Glutamatergic neuron (in vitro differentiated cells): ENCODE data around the gene EZH2. TPM values are rescaled to one million over a fixed set of nuclear protein-coding genes. Genes with fewer than 3 reads are reported as not detected.
A peak's percentile ranks its signal among the peaks of the same experiment; 100 is the strongest.

ENCODE experiments used
- DNase-seq: peaks from one replicate; pipeline ENCODE4 v3.0.0; 2022
- H3K27ac Mint-ChIP-seq: one replicate; pipeline ENCODE4 v1.8.0; 2020; ENCODE audit warnings: mild to moderate bottlenecking, mixed read lengths, inconsistent platforms; ENCODE audit not compliant: unreplicated experiment
- H3K27me3 Mint-ChIP-seq: one replicate; pipeline ENCODE4 v1.8.0; 2020; ENCODE audit warnings: mild to moderate bottlenecking, moderate library complexity, mixed read lengths, inconsistent platforms; ENCODE audit not compliant: unreplicated experiment
- H3K36me3 Mint-ChIP-seq: one replicate; pipeline ENCODE4 v1.8.0; 2020; ENCODE audit warnings: mild to moderate bottlenecking, mixed read lengths, inconsistent platforms; ENCODE audit not compliant: unreplicated experiment
- H3K4me1 Mint-ChIP-seq: one replicate; pipeline ENCODE4 v1.8.0; 2020; ENCODE audit warnings: mild to moderate bottlenecking, low read depth, mixed read lengths, inconsistent platforms; ENCODE audit not compliant: unreplicated experiment
- H3K4me3 Mint-ChIP-seq: one replicate; pipeline ENCODE4 v1.8.0; 2020; ENCODE audit warnings: mild to moderate bottlenecking, mixed read lengths, inconsistent platforms; ENCODE audit not compliant: unreplicated experiment
- H3K9me3 Mint-ChIP-seq: one replicate; pipeline ENCODE4 v1.8.0; 2020; ENCODE audit warnings: mild to moderate bottlenecking, moderate library complexity, mixed read lengths, inconsistent platforms; ENCODE audit not compliant: unreplicated experiment
- total RNA-seq: library from RNA; stranded (reverse); fragmentation: NEBNext Ultra II Directional; extraction: Animal tissue kit (Norgen Biotek cat#: 25700); gene quantifications from one replicate; pipeline ENCODE4 v1.2.1, GENCODE V29; 2021; ENCODE audit not compliant: unreplicated experiment
- TF ChIP-seq, protein P1 (sequence below): fragments of 200-600 bp; sonication (generic); IDR thresholded peaks from one replicate; pipeline ENCODE4 v1.5.0; 2021; ENCODE audit not compliant: partially characterized antibody, unreplicated experiment

The EZH2 gene
- total RNA-seq, 1 donor from 2014 or later, result 314 TPM

DNA sequence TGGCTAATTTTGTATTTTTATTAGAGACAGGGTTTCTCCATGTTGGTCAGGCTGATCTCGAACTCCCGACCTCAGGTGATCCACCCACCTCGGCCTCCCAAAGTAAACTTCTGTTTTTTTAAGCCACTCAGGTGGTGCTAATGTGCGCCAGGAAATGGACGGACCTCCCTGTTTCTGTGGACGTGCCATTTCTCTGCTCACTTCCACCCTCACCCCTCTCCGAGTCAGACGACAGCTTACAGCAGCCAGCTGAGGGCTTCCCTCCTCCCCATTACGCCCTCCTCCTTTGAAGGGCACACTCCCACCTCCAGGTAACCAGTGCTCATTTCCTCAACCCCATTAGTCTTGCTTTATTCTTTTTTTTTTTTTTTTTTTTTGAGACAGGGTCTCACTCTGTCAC, 41.7 kb upstream of the EZH2 start:
- TF ChIP-seq, protein P1, sequence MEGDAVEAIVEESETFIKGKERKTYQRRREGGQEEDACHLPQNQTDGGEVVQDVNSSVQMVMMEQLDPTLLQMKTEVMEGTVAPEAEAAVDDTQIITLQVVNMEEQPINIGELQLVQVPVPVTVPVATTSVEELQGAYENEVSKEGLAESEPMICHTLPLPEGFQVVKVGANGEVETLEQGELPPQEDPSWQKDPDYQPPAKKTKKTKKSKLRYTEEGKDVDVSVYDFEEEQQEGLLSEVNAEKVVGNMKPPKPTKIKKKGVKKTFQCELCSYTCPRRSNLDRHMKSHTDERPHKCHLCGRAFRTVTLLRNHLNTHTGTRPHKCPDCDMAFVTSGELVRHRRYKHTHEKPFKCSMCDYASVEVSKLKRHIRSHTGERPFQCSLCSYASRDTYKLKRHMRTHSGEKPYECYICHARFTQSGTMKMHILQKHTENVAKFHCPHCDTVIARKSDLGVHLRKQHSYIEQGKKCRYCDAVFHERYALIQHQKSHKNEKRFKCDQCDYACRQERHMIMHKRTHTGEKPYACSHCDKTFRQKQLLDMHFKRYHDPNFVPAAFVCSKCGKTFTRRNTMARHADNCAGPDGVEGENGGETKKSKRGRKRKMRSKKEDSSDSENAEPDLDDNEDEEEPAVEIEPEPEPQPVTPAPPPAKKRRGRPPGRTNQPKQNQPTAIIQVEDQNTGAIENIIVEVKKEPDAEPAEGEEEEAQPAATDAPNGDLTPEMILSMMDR, result no peak
- Mint-ChIP-seq H3K4me1 (peaks cover 43% of the 10 kb centered on the region), H3K9me3 (peaks cover 13% of the 10 kb centered on the region), H3K27me3 (peaks cover 11% of the 10 kb centered on the region), H3K27ac (peak overlapping the region; percentile 87), H3K36me3 (peaks cover 8% of the 10 kb centered on the region), H3K4me3 (peak overlapping the region; percentile 16)
- no peak for DNase-seq

DNA sequence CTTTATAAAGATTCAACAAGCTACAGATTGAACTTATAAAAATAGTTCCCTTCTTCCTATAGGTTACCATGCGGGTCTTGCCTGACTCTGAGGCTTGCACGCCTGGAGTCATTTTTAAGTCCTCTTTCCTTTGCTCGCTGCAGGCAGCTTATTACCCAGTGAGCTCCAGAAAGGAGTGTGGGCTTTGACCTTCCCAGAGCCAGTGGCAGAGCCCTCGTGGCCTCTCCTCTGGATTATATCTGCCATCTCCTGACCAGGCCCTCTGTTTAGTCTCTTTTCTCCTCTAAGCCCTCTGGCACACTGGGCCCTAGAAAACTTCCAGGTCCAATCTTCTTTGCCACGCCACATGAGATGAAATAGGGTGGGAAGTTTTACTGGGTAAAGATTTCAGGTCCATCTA, 39.9 kb upstream of the EZH2 start:
- H3K9me3 Mint-ChIP-seq, result peaks cover 13% of the 10 kb centered on the region
- TF ChIP-seq, protein P1, result no peak
- H3K27me3 Mint-ChIP-seq, result peaks cover 11% of the 10 kb centered on the region
- no peak overlapping the region for H3K4me3 Mint-ChIP-seq
- peaks cover 8% of the 10 kb centered on the region for H3K36me3 Mint-ChIP-seq
- no peak for DNase-seq
- H3K4me1 Mint-ChIP-seq, result peaks cover 44% of the 10 kb centered on the region
- no peak overlapping the region for H3K27ac Mint-ChIP-seq

DNA sequence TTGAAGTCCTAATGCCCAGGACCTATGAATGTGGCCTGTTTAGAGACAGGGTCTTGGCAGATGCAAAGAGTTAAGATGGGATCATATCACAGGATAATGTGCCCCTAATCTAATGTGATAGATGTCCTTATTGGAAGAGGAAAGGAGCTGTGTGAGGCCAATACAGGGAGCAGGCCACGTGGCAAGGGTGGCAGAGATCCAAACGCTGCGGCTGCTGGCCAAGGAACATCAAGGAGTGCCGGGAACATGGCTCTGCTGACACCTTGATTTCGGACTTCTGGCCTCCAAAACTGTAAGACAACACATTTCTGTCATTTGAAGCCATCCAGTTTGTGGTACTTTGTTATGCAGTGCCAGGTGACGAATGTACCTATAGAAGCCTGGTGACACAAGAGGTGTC, 37.7 kb upstream of the EZH2 start:
- TF ChIP-seq, protein P1, result no peak
- Mint-ChIP-seq H3K36me3 (peaks cover 2% of the 10 kb centered on the region), H3K4me3 (no peak overlapping the region), H3K4me1 (peaks cover 36% of the 10 kb centered on the region), H3K9me3 (peaks cover 2% of the 10 kb centered on the region), H3K27me3 (peaks cover 6% of the 10 kb centered on the region), H3K27ac (peak overlapping the region; percentile 29)
- no peak for DNase-seq

DNA sequence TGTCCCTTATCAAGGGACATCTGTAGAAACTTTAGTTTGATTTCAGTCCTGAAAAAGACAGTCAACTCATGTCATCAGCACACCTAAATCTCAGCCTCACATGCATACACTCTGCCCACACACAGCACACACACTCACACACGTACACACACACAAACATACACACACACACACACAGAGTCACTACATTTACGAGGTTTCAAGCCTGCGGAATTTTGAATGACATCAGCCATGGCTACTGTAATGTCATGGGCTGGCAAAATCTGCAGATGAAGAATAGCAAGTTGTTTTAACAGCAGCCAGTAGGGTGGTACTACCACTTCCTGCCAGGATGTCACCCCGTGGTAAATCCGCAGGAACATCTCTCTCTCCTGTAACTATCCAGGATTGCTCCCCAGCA, 37.1 kb upstream of the EZH2 start:
- H3K27me3 Mint-ChIP-seq, result peaks cover 4% of the 10 kb centered on the region
- no peak overlapping the region for H3K4me3 Mint-ChIP-seq
- no peak for DNase-seq
- H3K36me3 Mint-ChIP-seq, result no peaks in the 10 kb centered on the region
- TF ChIP-seq, protein P1, result no peak
- no peaks in the 10 kb centered on the region for H3K9me3 Mint-ChIP-seq
- H3K27ac Mint-ChIP-seq, result peak overlapping the region; percentile 12
- peaks cover 35% of the 10 kb centered on the region for H3K4me1 Mint-ChIP-seq

DNA sequence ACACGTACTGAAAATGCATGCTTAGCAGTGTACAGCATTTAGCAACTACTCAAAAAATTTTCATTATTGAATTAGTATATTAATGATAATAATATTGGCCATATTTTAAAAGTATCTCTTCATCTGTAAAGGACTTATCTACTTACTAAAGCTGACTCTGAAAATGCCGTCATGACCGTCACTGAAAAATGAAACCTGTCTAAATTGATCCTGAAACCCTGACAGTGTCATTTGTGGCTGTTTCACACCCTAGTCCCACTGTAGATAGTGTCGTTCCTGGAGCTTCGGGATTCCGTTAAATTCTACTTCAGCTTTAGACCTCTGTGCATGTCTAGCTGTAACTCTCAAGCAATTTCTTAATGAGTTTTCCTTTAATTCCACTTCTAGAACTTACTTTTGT, 35.8 kb upstream of the EZH2 start:
- DNase-seq, result no peak
- H3K27me3 Mint-ChIP-seq, result peaks cover 4% of the 10 kb centered on the region
- peaks cover 29% of the 10 kb centered on the region for H3K4me1 Mint-ChIP-seq
- no peaks in the 10 kb centered on the region for H3K36me3 Mint-ChIP-seq
- H3K4me3 Mint-ChIP-seq, result no peak overlapping the region
- no peaks in the 10 kb centered on the region for H3K9me3 Mint-ChIP-seq
- TF ChIP-seq, protein P1, result no peak
- no peak overlapping the region for H3K27ac Mint-ChIP-seq
